CD4-positive, alpha-beta T cell treated with Interferon gamma for 1 hour (primary cell): Measurements from ENCODE around the gene ATP6AP2.
"Not testable (repeated sequence)": the region's sequence is repeated elsewhere in the genome, so short reads cannot be mapped to it uniquely, and the experiment has no call there.

Experiments
- DNase-seq: peaks from one replicate; pipeline ENCODE4 v3.0.0-alpha.2; 2020

The ATP6AP2 gene, protein sequence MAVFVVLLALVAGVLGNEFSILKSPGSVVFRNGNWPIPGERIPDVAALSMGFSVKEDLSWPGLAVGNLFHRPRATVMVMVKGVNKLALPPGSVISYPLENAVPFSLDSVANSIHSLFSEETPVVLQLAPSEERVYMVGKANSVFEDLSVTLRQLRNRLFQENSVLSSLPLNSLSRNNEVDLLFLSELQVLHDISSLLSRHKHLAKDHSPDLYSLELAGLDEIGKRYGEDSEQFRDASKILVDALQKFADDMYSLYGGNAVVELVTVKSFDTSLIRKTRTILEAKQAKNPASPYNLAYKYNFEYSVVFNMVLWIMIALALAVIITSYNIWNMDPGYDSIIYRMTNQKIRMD

DNA sequence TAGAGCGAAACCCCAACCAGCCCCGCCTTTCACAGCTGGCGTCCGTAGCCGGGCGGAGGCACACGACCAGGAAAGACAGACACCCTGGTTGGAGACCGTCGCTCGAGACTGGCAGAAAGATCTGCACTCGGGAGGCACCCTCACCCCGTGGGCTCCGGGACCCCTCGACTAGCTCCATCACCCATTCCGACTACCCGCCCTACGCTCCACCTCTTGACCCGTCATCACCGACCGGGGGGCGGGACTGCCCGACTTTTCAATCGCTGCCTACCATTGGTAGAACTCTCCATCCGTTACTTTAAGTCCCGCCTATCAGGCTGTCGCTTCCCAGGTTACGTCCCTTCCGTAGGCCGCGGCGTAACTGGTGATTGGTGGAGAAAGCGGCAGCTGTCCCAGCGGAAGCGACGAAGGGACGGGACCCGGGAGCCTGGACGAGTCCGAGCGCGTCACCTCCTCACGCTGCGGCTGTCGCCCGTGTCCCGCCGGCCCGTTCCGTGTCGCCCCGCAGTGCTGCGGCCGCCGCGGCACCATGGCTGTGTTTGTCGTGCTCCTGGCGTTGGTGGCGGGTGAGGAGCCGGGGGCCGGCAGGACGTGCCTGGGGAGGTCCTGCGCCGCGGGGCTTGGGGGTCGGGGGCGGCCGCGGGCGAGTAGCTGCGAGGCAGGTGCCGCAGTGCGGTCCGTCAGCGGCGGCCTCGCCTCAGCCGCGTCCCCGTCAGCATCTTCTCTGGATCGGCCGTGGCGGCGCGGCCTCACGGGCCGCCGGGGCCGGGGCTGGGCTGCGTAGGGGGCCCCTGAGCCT lies at the start of gene ATP6AP2:
Gene ATP6AP2, plus strand, starts transcription at position 434 of the 799 bp plus-strand sequence. Its CDS starts 96 bp downstream, at position 530.
- DNase-seq, result peak; percentile 92

- no peak for DNase-seq
These were observed 49.5 kb upstream of the ATP6AP2 start for GRCh38 chrX:40531056-40531826.

- no peak for DNase-seq
These were observed 43.5 kb upstream of the ATP6AP2 start for GRCh38 chrX:40537310-40537709.

- no peak for DNase-seq
These were observed 42.4 kb upstream of the ATP6AP2 start for GRCh38 chrX:40538406-40538805.

DNA sequence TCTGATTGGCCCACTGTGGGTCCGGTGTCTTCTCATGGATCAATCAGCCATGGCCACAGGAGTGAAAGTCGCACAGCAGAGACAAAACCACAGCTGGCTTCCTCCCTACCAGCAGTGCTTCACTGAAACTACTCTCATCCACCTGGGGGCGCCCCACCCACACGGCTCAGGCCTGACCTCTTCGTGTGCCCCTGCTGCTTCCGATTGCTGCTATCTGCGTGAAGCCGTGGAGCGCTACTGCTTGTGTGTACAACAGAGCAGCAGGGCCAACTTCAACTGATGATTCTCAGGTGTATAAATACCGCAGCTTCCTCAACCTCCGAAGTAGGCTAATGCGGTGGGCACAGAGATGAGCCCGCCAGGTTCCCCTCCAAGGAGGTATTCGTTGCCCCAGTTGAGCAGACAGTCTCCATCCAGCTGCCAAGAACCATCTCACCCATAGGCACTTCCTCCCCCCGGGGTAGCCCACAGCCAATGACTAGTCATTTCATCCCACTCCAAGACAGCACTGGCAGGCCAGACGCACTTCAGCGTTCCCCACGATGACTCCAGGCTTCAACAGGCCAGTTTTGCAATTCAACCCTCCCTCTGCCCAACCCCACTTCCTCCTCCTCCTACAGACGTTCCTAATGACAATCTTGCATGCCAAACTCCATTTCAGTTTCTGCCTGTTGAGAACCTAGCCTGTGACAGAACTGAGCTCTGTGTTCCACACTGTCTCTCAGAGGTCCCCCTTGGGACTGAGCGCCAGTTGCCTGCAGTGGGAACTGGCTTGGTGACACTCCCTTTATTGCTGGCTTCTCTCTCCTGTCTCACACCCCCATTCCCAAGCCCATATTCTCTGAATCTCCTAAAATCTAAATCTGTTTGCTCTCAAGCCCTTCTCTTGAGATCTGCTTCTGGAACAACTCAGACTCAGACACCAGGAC lies 41.3 kb upstream of the ATP6AP2 start:
- peak; percentile 69 for DNase-seq

DNA sequence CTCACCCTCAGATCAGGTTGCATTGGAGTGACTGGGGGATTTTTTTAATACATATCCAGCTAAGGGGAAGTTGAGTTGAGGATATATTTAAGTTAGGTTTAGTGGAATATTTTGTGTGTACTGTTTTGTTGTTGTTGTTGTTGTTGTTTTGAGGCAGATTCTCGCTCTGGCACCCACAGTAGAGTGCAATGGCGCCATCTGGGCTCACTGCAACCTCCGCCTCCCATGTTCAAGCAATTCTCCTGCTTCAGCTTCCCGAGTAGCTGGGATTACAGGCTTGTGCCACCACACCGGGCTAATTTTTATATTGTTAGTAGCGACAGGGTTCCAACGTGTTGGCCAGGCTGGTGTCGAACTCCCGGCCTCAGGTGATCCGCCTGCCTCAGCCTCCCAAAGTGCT lies 38.6 kb upstream of the ATP6AP2 start:
- no peak for DNase-seq

GRCh38 chrX:40542972-40543371 lies 37.8 kb upstream of the ATP6AP2 start:
- DNase-seq, result no peak

DNA sequence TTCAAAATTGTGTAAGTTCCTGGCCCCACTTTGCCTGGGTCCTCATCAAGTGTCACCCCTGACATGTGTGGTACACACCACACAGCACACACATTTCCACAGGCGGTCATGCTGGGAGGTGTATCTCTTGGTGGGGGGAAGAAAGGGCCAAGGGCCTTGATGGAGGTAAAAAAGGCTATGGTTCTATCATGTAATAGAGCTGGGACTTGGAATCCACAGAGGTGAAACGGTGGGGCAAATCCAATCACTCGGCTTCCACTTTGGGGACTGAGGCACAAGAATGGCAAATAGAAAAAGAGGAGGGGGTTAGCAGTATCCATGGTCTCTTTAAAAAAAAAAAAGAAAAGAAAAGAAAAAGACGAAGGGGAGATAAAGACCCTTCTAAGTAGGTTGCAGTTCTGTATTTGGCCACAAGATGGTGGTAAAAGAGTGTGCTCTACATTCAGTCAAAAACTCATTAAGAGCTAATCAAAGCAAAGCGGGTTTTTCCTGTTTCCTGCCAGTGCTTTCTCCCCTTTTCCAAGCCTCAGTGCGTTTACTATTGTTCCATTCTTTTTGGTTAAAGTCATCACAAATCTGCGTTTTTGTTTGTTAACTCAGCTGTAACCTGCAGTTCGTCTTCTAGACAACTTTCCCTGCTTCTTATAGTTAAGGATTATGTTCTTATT lies 37.0 kb upstream of the ATP6AP2 start:
- no peak for DNase-seq

DNA sequence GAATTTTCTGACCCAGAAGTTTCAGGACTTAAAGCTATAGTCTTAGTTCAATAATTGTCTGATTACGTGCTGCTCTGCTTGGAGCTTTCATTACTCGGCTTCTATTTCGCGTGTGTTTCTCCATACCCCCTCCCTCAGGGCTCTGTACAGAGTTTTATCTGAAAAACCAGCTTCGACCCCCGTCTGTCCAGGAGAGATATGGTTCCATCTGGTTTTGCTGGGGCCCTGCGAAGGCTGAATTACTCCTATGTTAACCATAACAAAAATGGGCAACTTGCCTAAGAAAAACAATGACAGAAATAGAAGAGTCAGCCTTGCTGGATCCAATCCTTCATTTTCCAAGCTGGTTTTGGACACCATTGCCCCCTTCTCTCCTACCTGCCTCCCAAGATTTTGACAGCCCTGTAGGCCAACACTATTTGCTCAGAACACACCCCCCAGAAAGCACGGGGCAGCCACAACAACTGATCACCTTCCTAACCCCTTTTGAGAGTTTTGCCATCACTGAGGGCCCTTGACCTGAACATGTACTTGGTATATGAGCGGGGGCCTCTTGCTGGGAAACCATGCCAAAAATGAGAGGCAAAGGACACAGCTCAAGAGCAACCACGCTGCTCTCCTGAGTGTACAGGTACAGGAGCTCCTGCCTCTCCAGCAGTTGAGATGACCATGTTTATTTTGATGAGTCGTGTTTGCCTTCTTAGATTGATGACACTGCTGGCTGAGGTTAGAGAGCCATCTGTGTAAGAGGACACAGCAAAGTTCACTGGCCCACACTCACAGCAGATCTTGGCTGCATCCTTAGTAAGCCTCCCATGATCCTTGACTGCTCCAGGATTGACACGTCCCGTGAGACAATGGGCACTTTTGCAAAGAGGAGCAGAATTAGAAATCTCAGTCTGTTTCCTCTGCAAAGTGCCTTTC lies 36.2 kb upstream of the ATP6AP2 start:
- DNase-seq, result no peak

DNA sequence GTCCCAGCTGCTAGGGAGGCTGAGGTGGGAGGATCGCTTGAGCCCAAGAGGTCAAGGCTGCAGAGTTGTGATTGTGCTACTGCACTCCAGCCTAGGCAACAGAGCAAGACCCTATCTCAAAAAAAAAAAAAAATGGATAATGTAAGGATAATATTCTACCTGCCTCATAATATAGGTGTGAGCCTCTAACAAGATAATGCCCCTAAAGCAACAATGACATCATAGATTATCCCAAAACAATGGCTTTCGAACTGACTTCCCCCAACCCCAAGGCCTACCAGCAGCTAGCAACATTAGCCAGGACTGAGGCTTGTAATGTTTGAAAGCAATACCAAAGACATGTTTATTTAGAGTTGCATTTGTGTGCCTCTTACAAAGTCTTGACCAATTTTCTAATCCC lies 33.9 kb upstream of the ATP6AP2 start:
- no peak for DNase-seq

GRCh38 chrX:40550066-40550465 lies 30.7 kb upstream of the ATP6AP2 start:
- DNase-seq, result no peak

GRCh38 chrX:40552768-40553167 lies 28.0 kb upstream of the ATP6AP2 start:
- DNase-seq, result no peak

GRCh38 chrX:40558590-40558989 lies 22.2 kb upstream of the ATP6AP2 start:
- DNase-seq, result no peak

DNA sequence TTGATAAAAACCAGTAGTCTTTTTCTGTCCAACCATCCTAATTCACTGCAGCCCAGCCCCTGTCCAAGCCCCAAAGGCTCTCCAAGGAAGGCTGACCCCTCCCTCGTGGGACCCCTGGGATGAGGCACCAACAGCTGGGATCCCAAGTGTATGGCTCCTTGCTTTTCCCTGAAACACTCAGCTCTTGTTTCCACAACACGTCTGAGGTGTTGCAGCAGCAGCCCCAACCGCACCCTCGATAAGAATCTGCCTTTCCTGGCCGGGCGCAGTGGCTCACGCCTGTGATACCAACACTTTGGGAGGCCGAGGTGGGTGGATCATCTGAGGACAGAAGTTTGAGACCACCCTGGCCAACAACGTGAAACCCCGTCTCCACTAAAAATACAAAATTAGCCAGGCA lies 17.0 kb upstream of the ATP6AP2 start:
- DNase-seq, result no peak

- no peak for DNase-seq
These were observed 16.3 kb upstream of the ATP6AP2 start for GRCh38 chrX:40564447-40564846.

GRCh38 chrX:40570346-40571093 lies 10.2 kb upstream of the ATP6AP2 start:
- peak; percentile 21 for DNase-seq

DNA sequence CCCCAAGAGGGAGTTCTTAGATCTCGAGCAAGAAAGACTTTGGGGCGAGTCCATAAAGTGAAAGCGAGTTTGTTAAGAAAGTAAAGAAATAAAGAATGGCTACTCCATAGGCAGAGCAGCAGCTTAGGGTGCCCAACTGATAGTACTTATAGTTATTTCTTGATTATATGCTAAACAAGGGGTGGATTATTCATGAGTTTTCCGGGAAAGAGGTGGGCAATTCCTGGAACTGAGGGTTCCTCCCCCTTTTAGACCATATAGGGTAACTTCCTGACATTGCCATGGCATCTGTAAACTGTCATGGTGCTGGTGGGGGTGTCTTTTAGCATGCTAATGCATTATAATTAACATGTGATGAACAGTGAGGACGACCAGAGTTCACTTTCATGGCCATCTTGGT lies 9.6 kb upstream of the ATP6AP2 start:
- peak; percentile 62 for DNase-seq

DNA sequence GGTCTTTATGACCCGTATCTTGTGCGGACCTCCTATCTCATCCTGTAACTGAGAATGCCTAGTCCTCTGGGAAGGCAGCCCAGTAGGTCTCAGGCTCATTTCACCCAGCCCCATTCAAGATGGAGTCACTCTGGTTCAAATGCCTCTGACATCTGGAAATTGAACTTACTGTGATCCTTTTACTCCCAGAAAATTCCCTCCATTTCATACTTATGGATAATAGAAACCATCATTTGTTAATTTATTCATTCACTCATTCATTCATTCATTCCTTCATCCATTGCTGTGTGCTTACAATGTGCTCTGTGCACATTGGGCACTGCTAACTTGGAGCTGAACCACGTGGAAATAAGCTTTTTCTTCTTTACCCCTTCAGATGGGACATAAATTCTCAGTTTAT lies 9.2 kb upstream of the ATP6AP2 start:
- no peak for DNase-seq

DNA sequence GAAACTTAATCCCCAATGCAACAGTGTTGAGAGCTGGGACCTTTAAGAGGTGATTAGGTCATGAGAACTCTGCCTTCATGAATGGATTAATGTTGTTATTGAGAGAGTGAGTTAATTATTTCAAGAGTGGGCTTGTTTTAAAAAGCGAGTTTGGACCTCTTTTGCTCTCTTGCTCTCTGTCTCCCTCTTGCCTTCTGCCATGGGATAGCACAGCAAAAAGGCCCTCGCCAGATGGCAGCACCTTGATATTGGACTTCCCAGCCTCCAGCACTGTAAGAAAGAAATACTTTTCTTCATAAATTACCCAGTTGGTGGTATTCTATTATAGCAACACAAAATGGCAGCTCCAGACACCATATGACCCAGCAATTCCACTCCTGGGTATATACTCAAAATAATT lies 7.0 kb upstream of the ATP6AP2 start:
- no peak for DNase-seq

GRCh38 chrX:40575411-40575810 lies 5.4 kb upstream of the ATP6AP2 start:
- DNase-seq, result not testable (repeated sequence)
